ENCODE results near the gene TMEM108. TPM values are rescaled to one million over a fixed set of nuclear protein-coding genes. Genes with fewer than 3 reads are reported as not detected.

The TMEM108 gene
- total and polyA plus RNA-seq, 5 donors from 2014 or later: 0.11 TPM; not detected in 4

- Mint-ChIP-seq H3K36me3 (no peaks in the 10 kb centered on the region), H3K27ac (no peak overlapping the region), H3K27me3 (peaks cover 21% of the 10 kb centered on the region), H3K4me1 (no peaks in the 10 kb centered on the region), H3K4me3 (no peak overlapping the region), H3K9me3 (peaks cover 0 to 6% (median 0%) of the 10 kb centered on the region in 7 donors)
- Histone ChIP-seq H3K36me3 (ENCODE audit: control insufficient read depth, insufficient read depth, low read length) (no peaks in the 10 kb centered on the region), H3K27me3 (ENCODE audit: control insufficient read depth, insufficient read depth, low read length) (no peaks in the 10 kb centered on the region), H3K4me3 (ENCODE audit: low read depth, low read length) (no peak overlapping the region), H3K4me1 (ENCODE audit: control insufficient read depth, insufficient read depth, low read length, poor library complexity, severe bottlenecking) (no peaks in the 10 kb centered on the region), H3K27ac (ENCODE audit: insufficient read depth, low read length, poor library complexity, severe bottlenecking) (no peak overlapping the region), H3K9me3 (ENCODE audit: control insufficient read depth in 2 of 2, low read length in 2 of 2) (no peaks in the 10 kb centered on the region)
- no peak for ATAC-seq (ENCODE audit: low read depth in 2 of 2)
- DNase-seq: no peak
These were observed 154.3 kb downstream of the TMEM108 start for GRCh38 chr3:133192363-133192945.

GRCh38 chr3:133192967-133193366, 154.8 kb downstream of the TMEM108 start:
- no peaks in the 10 kb centered on the region for H3K4me1 Mint-ChIP-seq
- no peak overlapping the region for H3K27ac Mint-ChIP-seq
- no peaks in the 10 kb centered on the region for H3K9me3 ChIP-seq (ENCODE audit: control insufficient read depth in 2 of 2, low read length in 2 of 2)
- H3K4me3 Mint-ChIP-seq: no peak overlapping the region
- no peaks in the 10 kb centered on the region for H3K4me1 ChIP-seq (ENCODE audit: control insufficient read depth, insufficient read depth, low read length, poor library complexity, severe bottlenecking)
- no peak for DNase-seq
- peaks cover 21% of the 10 kb centered on the region for H3K27me3 Mint-ChIP-seq
- no peaks in the 10 kb centered on the region for H3K36me3 ChIP-seq (ENCODE audit: control insufficient read depth, insufficient read depth, low read length)
- H3K4me3 ChIP-seq (ENCODE audit: low read depth, low read length): no peak overlapping the region
- H3K9me3 Mint-ChIP-seq: peaks cover 0 to 6% (median 0%) of the 10 kb centered on the region in 7 donors
- H3K27me3 ChIP-seq (ENCODE audit: control insufficient read depth, insufficient read depth, low read length): no peaks in the 10 kb centered on the region
- ATAC-seq (ENCODE audit: low read depth in 2 of 2): no peak
- H3K36me3 Mint-ChIP-seq: no peaks in the 10 kb centered on the region
- H3K27ac ChIP-seq (ENCODE audit: insufficient read depth, low read length, poor library complexity, severe bottlenecking): no peak overlapping the region

GRCh38 chr3:133196527-133196926, 158.3 kb downstream of the TMEM108 start:
- DNase-seq (no peak), ATAC-seq (ENCODE audit: low read depth in 2 of 2) (no peak)
- H3K9me3 ChIP-seq (ENCODE audit: control insufficient read depth in 2 of 2, low read length in 2 of 2): no peaks in the 10 kb centered on the region
- Mint-ChIP-seq H3K9me3 (peaks cover 0 to 6% (median 0%) of the 10 kb centered on the region in 7 donors), H3K36me3 (no peaks in the 10 kb centered on the region), H3K27me3 (peaks cover 22% of the 10 kb centered on the region), H3K4me3 (no peak overlapping the region), H3K27ac (no peak overlapping the region), H3K4me1 (no peaks in the 10 kb centered on the region)
- H3K4me3 ChIP-seq (ENCODE audit: low read depth, low read length): no peak overlapping the region
- no peaks in the 10 kb centered on the region for H3K36me3 ChIP-seq (ENCODE audit: control insufficient read depth, insufficient read depth, low read length)
- H3K27me3 ChIP-seq (ENCODE audit: control insufficient read depth, insufficient read depth, low read length): no peaks in the 10 kb centered on the region
- no peak overlapping the region for H3K27ac ChIP-seq (ENCODE audit: insufficient read depth, low read length, poor library complexity, severe bottlenecking)
- H3K4me1 ChIP-seq (ENCODE audit: control insufficient read depth, insufficient read depth, low read length, poor library complexity, severe bottlenecking): no peaks in the 10 kb centered on the region

- Mint-ChIP-seq H3K9me3 (peaks cover 0 to 7% (median 0%) of the 10 kb centered on the region in 7 donors), H3K27ac (no peak overlapping the region), H3K4me1 (no peaks in the 10 kb centered on the region), H3K36me3 (no peaks in the 10 kb centered on the region), H3K4me3 (no peak overlapping the region), H3K27me3 (peaks cover 11% of the 10 kb centered on the region)
- H3K27ac ChIP-seq (ENCODE audit: insufficient read depth, low read length, poor library complexity, severe bottlenecking): no peak overlapping the region
- DNase-seq: no peak
- H3K36me3 ChIP-seq (ENCODE audit: control insufficient read depth, insufficient read depth, low read length): no peaks in the 10 kb centered on the region
- no peak overlapping the region for H3K4me3 ChIP-seq (ENCODE audit: low read depth, low read length)
- no peaks in the 10 kb centered on the region for H3K27me3 ChIP-seq (ENCODE audit: control insufficient read depth, insufficient read depth, low read length)
- ATAC-seq (ENCODE audit: low read depth in 2 of 2): no peak
- no peaks in the 10 kb centered on the region for H3K4me1 ChIP-seq (ENCODE audit: control insufficient read depth, insufficient read depth, low read length, poor library complexity, severe bottlenecking)
- H3K9me3 ChIP-seq (ENCODE audit: control insufficient read depth in 2 of 2, low read length in 2 of 2): no peaks in the 10 kb centered on the region
These were observed 159.4 kb downstream of the TMEM108 start for GRCh38 chr3:133197619-133198018.

GRCh38 chr3:133206921-133207320, 168.7 kb downstream of the TMEM108 start:
- H3K27ac ChIP-seq (ENCODE audit: insufficient read depth, low read length, poor library complexity, severe bottlenecking): no peak overlapping the region
- no peaks in the 10 kb centered on the region for H3K4me1 ChIP-seq (ENCODE audit: control insufficient read depth, insufficient read depth, low read length, poor library complexity, severe bottlenecking)
- H3K9me3 Mint-ChIP-seq: peaks cover 0 to 11% (median 2%) of the 10 kb centered on the region in 7 donors
- no peak overlapping the region for H3K27ac Mint-ChIP-seq
- DNase-seq (no peak), ATAC-seq (ENCODE audit: low read depth in 2 of 2) (no peak)
- H3K36me3 ChIP-seq (ENCODE audit: control insufficient read depth, insufficient read depth, low read length): no peaks in the 10 kb centered on the region
- H3K4me1 Mint-ChIP-seq: peaks cover 0 to 2% (median 0%) of the 10 kb centered on the region in 4 donors
- H3K4me3 ChIP-seq (ENCODE audit: low read depth, low read length): no peak overlapping the region
- H3K36me3 Mint-ChIP-seq: peaks cover 3% of the 10 kb centered on the region
- H3K9me3 ChIP-seq (ENCODE audit: control insufficient read depth in 2 of 2, low read length in 2 of 2): no peaks in the 10 kb centered on the region
- H3K4me3 Mint-ChIP-seq: no peak overlapping the region
- no peaks in the 10 kb centered on the region for H3K27me3 Mint-ChIP-seq
- H3K27me3 ChIP-seq (ENCODE audit: control insufficient read depth, insufficient read depth, low read length): no peaks in the 10 kb centered on the region

GRCh38 chr3:133208184-133208583, 170.0 kb downstream of the TMEM108 start:
- Mint-ChIP-seq H3K9me3 (peaks cover 0 to 10% (median 0%) of the 10 kb centered on the region in 7 donors), H3K4me3 (no peak overlapping the region), H3K4me1 (peaks cover 0 to 2% (median 0%) of the 10 kb centered on the region in 4 donors), H3K27me3 (no peaks in the 10 kb centered on the region), H3K27ac (no peak overlapping the region), H3K36me3 (peaks cover 3% of the 10 kb centered on the region)
- no peaks in the 10 kb centered on the region for H3K27me3 ChIP-seq (ENCODE audit: control insufficient read depth, insufficient read depth, low read length)
- DNase-seq: no peak
- H3K4me3 ChIP-seq (ENCODE audit: low read depth, low read length): no peak overlapping the region
- H3K9me3 ChIP-seq (ENCODE audit: control insufficient read depth in 2 of 2, low read length in 2 of 2): no peaks in the 10 kb centered on the region
- H3K27ac ChIP-seq (ENCODE audit: insufficient read depth, low read length, poor library complexity, severe bottlenecking): no peak overlapping the region
- no peak for ATAC-seq (ENCODE audit: low read depth in 2 of 2)
- H3K4me1 ChIP-seq (ENCODE audit: control insufficient read depth, insufficient read depth, low read length, poor library complexity, severe bottlenecking): no peaks in the 10 kb centered on the region
- no peaks in the 10 kb centered on the region for H3K36me3 ChIP-seq (ENCODE audit: control insufficient read depth, insufficient read depth, low read length)

- H3K4me1 Mint-ChIP-seq: peaks cover 0 to 2% (median 0%) of the 10 kb centered on the region in 4 donors
- no peak overlapping the region for H3K27ac Mint-ChIP-seq
- H3K4me3 Mint-ChIP-seq: no peak overlapping the region
- no peak overlapping the region for H3K4me3 ChIP-seq (ENCODE audit: low read depth, low read length)
- no peak overlapping the region for H3K27ac ChIP-seq (ENCODE audit: insufficient read depth, low read length, poor library complexity, severe bottlenecking)
- ATAC-seq (ENCODE audit: low read depth in 2 of 2) (no peak), DNase-seq (no peak)
- H3K9me3 ChIP-seq (ENCODE audit: control insufficient read depth in 2 of 2, low read length in 2 of 2): no peaks in the 10 kb centered on the region
- H3K27me3 Mint-ChIP-seq: peaks cover 9% of the 10 kb centered on the region
- H3K9me3 Mint-ChIP-seq: peaks cover 0 to 3% (median 0%) of the 10 kb centered on the region in 7 donors
- H3K27me3 ChIP-seq (ENCODE audit: control insufficient read depth, insufficient read depth, low read length): no peaks in the 10 kb centered on the region
- H3K36me3 ChIP-seq (ENCODE audit: control insufficient read depth, insufficient read depth, low read length): no peaks in the 10 kb centered on the region
- no peaks in the 10 kb centered on the region for H3K4me1 ChIP-seq (ENCODE audit: control insufficient read depth, insufficient read depth, low read length, poor library complexity, severe bottlenecking)
- H3K36me3 Mint-ChIP-seq: no peaks in the 10 kb centered on the region
These were observed 171.8 kb downstream of the TMEM108 start for GRCh38 chr3:133209871-133210550.

- no peak for ATAC-seq (ENCODE audit: low read depth in 2 of 2)
These were observed 172.5 kb downstream of the TMEM108 start for GRCh38 chr3:133210656-133211055.

More at GRCh38 chr3:133210656-133211055, 172.5 kb downstream of the TMEM108 start:
- Histone ChIP-seq H3K27ac (ENCODE audit: insufficient read depth, low read length, poor library complexity, severe bottlenecking) (no peak overlapping the region), H3K9me3 (ENCODE audit: control insufficient read depth in 2 of 2, low read length in 2 of 2) (no peaks in the 10 kb centered on the region), H3K4me3 (ENCODE audit: low read depth, low read length) (no peak overlapping the region), H3K4me1 (ENCODE audit: control insufficient read depth, insufficient read depth, low read length, poor library complexity, severe bottlenecking) (no peaks in the 10 kb centered on the region), H3K27me3 (ENCODE audit: control insufficient read depth, insufficient read depth, low read length) (no peaks in the 10 kb centered on the region), H3K36me3 (ENCODE audit: control insufficient read depth, insufficient read depth, low read length) (no peaks in the 10 kb centered on the region)
- no peak overlapping the region for H3K4me3 Mint-ChIP-seq
- no peaks in the 10 kb centered on the region for H3K36me3 Mint-ChIP-seq
- no peak for DNase-seq
- H3K27ac Mint-ChIP-seq: no peak overlapping the region
- H3K4me1 Mint-ChIP-seq: peaks cover 0 to 2% (median 0%) of the 10 kb centered on the region in 4 donors
- H3K9me3 Mint-ChIP-seq: no peaks in the 10 kb centered on the region
- peaks cover 10% of the 10 kb centered on the region for H3K27me3 Mint-ChIP-seq

Data from CD4-positive, CD25-positive, alpha-beta regulatory T cell (primary cell).